NOMO-1 treated with dmso at 0.1 percent for 144 hours (cell line): ENCODE measurements around the gene MARVELD1.

ENCODE experiments used
- DNase-seq: peaks from one replicate; lab custom pipeline; 2025; ENCODE audit not compliant: unreplicated experiment; lab: John Stamatoyannopoulos, UW

Gene MARVELD1

GRCh38 chr10:97721871-97722780 is 8.6 kb downstream of the MARVELD1 start:
- DNase-seq, result no peak

DNA sequence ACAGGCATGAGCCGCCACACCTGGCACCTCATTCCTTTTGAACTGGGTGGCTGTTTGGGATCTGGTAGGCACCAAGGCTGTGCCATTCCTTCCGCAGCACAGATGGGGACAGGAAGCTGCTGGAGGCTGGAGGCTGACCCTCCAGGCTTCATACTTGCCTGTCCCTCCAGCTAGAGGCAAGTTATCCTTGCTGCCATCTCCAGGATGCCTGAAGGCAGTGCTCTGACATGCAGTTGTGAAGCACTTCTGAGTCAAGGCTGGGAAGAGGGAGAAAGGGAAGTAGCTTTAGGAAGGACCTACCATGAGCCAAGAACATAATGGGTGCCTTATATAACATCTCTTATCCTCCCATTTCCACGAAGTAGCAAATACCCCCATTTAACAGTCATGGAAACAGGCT is 9.5 kb downstream of the MARVELD1 start:
- DNase-seq, result no peak

GRCh38 chr10:97724341-97724941 is 10.9 kb downstream of the MARVELD1 start:
- peak; percentile 51 for DNase-seq

- DNase-seq, result no peak
Measured at GRCh38 chr10:97726636-97727178, 13.2 kb downstream of the MARVELD1 start.

DNA sequence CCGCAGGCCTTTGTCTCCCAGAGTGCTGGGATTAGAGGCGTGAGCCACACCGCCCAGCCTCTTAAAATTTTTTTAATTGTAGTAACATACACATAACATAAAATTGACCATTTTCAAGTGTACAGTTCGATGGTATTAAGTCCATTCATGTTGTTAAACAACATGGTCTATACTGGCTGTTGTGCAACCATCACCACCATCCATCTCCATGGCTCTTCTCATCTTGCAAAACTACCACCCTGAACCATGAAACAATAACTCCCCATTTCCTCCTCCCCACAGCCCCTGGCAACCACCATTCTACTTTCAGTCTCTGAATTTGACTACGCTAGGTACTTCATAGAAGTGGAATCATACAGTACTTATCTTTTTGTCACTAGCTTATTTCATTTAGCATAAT is 15.5 kb downstream of the MARVELD1 start:
- no peak for DNase-seq

GRCh38 chr10:97731346-97732051 is 18.0 kb downstream of the MARVELD1 start:
- DNase-seq, result no peak

DNA sequence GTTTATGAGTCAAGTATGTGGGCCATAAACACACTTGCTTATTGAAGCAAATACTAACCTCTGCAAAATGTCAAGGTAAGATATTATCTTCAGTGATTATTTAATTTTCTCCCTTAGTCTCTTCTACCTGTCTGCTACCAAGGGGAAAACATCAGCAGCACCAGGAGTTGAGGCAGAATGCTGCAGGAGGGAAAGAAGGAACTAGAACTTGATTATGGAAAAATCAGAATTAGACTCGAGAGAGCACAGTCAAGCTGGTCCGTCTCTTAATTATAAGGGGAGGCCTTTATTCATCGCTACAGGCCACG is 18.5 kb downstream of the MARVELD1 start:
- no peak for DNase-seq

GRCh38 chr10:97733256-97733655 is 19.7 kb downstream of the MARVELD1 start:
- no peak for DNase-seq

DNA sequence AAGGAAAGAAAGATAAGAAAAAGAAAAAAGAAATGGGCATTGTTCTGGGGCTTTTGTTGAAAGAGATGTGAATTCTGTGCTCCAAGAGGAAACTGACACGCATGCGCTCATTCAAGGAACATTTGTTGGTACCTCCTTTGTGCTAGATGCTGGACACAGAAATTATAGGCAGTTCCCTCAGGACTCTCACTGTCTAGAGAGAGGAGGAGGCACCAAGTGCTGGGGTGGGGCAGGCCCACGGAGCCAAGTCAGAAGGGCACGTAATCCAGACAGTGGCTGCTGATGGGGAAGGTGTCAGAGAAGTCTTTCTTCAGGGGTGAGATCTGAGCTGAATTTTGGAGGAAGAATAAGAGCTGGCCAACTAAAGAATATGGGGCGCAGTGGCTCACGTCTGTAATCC is 20.5 kb downstream of the MARVELD1 start:
- DNase-seq, result no peak

GRCh38 chr10:97736403-97736901 is 22.9 kb downstream of the MARVELD1 start:
- no peak for DNase-seq

- peak; percentile 87 for DNase-seq
Measured at GRCh38 chr10:97736902-97737769, 23.6 kb downstream of the MARVELD1 start, which contains the start of gene ZFYVE27. TSS of gene ZFYVE27 (plus strand) at chr10:97737128. CDS start at chr10:97738478, 1,350 bp downstream.

- DNase-seq, result no peak
Measured at GRCh38 chr10:97737770-97738265, 24.3 kb downstream of the MARVELD1 start.

DNA sequence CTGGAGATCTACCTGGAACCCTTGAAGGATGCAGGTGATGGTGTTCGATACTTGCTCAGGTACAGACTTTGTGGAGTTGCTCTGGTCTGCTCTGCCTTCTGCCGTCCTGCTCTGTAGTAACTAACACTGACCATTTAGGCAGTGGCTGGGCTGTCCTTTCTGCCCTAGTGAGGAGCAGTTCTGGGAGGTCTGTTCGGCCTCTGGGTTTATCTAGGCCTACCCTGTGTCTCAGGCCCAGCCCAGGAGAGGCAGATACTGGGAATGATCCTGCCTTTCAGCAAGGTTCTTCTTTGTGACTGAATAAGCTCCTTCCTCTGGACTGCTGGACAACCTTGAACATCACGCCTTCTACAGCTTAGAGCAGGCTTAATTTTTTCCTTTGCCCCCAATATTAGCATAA is 25.1 kb downstream of the MARVELD1 start:
- DNase-seq, result no peak

DNA sequence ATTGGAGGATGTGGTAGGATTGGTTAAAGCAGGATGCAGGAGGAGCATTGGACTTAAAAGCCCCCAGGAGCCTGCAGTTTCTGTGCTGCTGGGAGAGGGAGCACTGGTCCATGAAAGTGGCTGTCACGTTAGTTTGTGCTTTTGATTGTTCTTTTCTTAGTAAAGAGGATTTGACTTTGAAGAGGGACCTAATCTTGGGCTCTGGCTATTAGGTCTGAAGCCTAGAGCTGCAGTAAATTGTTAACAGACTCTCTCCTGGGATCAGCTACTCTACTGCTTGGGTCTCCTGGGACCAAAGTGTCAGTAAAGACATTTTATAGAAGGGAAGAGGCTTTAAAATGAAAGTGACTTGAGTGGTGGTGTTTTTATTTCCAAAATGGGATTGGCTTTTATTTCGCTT is 27.1 kb downstream of the MARVELD1 start:
- DNase-seq, result no peak

GRCh38 chr10:97743169-97743943 is 29.8 kb downstream of the MARVELD1 start:
- no peak for DNase-seq

GRCh38 chr10:97744405-97745035 is 31.0 kb downstream of the MARVELD1 start:
- no peak for DNase-seq

- DNase-seq, result no peak
Measured at GRCh38 chr10:97747573-97747972, 34.0 kb downstream of the MARVELD1 start.

DNA sequence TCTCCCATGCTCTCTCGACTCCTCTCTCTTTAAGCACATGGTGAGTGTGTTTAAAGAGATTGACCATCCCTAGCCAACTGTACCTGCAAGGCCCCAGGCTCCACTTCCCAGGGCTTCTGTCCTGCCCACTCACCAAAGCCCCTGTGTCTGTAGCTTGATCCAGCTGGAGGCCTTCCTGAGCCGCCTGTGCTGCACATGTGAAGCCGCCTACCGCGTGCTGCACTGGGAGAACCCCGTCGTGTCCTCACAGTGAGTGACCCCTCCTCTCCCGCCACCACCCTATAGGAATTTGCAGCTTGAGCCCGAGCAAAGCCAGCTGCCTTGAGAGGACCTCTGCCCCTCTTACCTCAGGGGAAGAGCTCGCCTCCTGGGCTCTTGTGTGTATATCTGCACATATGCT is 34.6 kb downstream of the MARVELD1 start:
- DNase-seq, result no peak

DNA sequence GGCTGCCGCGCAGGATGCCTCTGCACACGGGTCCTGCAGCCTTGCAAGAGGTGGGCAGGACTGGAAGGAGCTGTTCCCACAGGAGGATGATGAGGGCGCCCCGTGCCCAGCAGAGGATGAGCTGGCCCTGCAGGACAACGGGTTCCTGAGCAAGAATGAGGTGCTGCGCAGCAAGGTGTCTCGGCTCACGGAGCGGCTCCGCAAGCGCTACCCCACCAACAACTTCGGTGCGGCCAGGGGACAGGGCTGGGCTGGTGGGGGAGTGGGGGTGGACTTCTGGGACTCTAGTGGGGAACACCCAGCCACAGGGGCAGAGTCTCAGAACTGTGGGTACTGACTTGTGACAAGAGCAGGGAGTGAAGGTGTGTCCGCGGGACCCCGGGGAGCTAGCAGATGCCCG is 39.4 kb downstream of the MARVELD1 start:
- DNase-seq, result no peak
